Upper lobe of left lung (tissue), 4 donors: Measurements from ENCODE around the gene EIF5A.

ENCODE experiments used
- CTCF ChIP-seq, 6 experiments: fragments of 450-650 bp in 4 of 6; fragments of 200-600 bp in 2 of 6; sonication (generic) in 2 of 6; IDR thresholded peaks; one replicate each; pipeline ENCODE4 v1.5.1; 2016 to 2019; ENCODE audit warnings: antibody characterized with exemption in 6 of 6
- EP300 ChIP-seq, 4 donors: sonication (generic); formaldehyde crosslinking; IDR thresholded peaks; one replicate each; pipeline ENCODE4 v1.5.1; 2017; ENCODE audit warnings: antibody characterized with exemption in 4 of 4, control low read depth in 2 of 4
- POLR2A ChIP-seq, 4 donors: fragments of 450-650 bp; IDR thresholded peaks; one replicate each; pipeline ENCODE4 v1.5.1; 2016 to 2017; ENCODE audit warnings: antibody characterized with exemption in 4 of 4, mild to moderate bottlenecking in 2 of 4
- POLR2AphosphoS5 ChIP-seq, 2 donors: sonication (generic); formaldehyde crosslinking; IDR thresholded peaks; one replicate each; pipeline ENCODE4 v1.5.1; 2017; ENCODE audit warnings: antibody characterized with exemption in 2 of 2

- TF ChIP-seq CTCF (IDR thresholded peaks at IDR 0.05) = peak; percentile 87 to 97 (median 95)
- no peak for TF ChIP-seq POLR2A (IDR thresholded peaks at IDR 0.05)
- TF ChIP-seq EP300 (IDR thresholded peaks at IDR 0.05) = no peak
- no peak for TF ChIP-seq POLR2AphosphoS5 (IDR thresholded peaks at IDR 0.05)
These were observed 26.8 kb upstream of the EIF5A start for GRCh38 chr17:7280519-7281073.
